Natural killer cell (primary cell): ENCODE data around the gene HES3. TPM values are rescaled to one million over a fixed set of nuclear protein-coding genes. Genes with fewer than 3 reads are reported as not detected.
A peak's percentile ranks its signal among the peaks of the same experiment; 100 is the strongest.

ENCODE experiments used
- ATAC-seq, 3 donors: fragments of 150-1000 bp in 2 of 3; fragments of 200-7000 bp in 1 of 3; cut with Tn5 transposase; 1 replicate in 1 of 3; 2 replicates in 2 of 3; pipeline ENCODE4 v1.10.0; 2021; ENCODE audit warnings: mild to moderate bottlenecking in 2 of 3, moderate library complexity in 2 of 3
- DNase-seq, 2 donors: peaks; one replicate each; pipeline versions ENCODE4 v3.0.0 to v3.0.0-alpha.2; 2013 to 2021; ENCODE audit warnings: mixed read lengths in 1 of 2
- H3K27ac ChIP-seq: one replicate; pipeline ENCODE4 v1.5.1; 2013; ENCODE audit warnings: mild to moderate bottlenecking, low read length
- H3K27me3 ChIP-seq: one replicate; pipeline ENCODE4 v1.6.1; 2013; ENCODE audit warnings: low read length; ENCODE audit not compliant: control insufficient read depth, insufficient read depth
- H3K36me3 ChIP-seq: one replicate; pipeline ENCODE4 v1.6.1; 2013; ENCODE audit warnings: low read length; ENCODE audit not compliant: control insufficient read depth, insufficient read depth
- H3K4me1 ChIP-seq: one replicate; pipeline ENCODE4 v1.6.1; 2013; ENCODE audit warnings: low read length; ENCODE audit not compliant: control insufficient read depth, insufficient read depth
- H3K4me3 ChIP-seq: one replicate; pipeline ENCODE4 v1.5.1; 2013; ENCODE audit warnings: low read length
- H3K9me3 ChIP-seq: one replicate; pipeline ENCODE4 v1.6.1; 2013; ENCODE audit warnings: low read length; ENCODE audit not compliant: control insufficient read depth, insufficient read depth
- H3K27ac Mint-ChIP-seq, 2 donors: one replicate each; pipeline ENCODE4 v1.8.0; 2022; ENCODE audit warnings: mild to moderate bottlenecking in 2 of 2, mixed read lengths in 2 of 2, moderate library complexity in 1 of 2
- H3K27me3 Mint-ChIP-seq, 2 donors: one replicate each; pipeline ENCODE4 v1.8.0; 2022; ENCODE audit warnings: low read depth in 2 of 2, mixed read lengths in 2 of 2
- H3K36me3 Mint-ChIP-seq: one replicate; pipeline ENCODE4 v1.8.0; 2022; ENCODE audit warnings: mixed read lengths
- H3K4me1 Mint-ChIP-seq, 2 donors: one replicate each; pipeline ENCODE4 v1.8.0; 2022; ENCODE audit warnings: mixed read lengths in 2 of 2
- H3K4me3 Mint-ChIP-seq: one replicate; pipeline ENCODE4 v1.8.0; 2022; ENCODE audit warnings: mild to moderate bottlenecking, moderate library complexity, mixed read lengths
- H3K9me3 Mint-ChIP-seq, 2 donors: one replicate each; pipeline ENCODE4 v1.8.0; 2022; ENCODE audit warnings: mixed read lengths in 2 of 2
- CTCF ChIP-seq: fragments of 200-600 bp; IDR thresholded peaks from one replicate; pipeline ENCODE4 v1.8.0; 2022; ENCODE audit warnings: antibody characterized with exemption
- WGBS: methylation state at CpG from one replicate; pipeline ENCODE4 v1.1.7; 2013; ENCODE audit warnings: missing lambda C conversion rate; ENCODE audit not compliant: insufficient coverage; 5-methylcytosine and 5-hydroxymethylcytosine counted together
- intact Hi-C: fragments of 100-400 bp; cut with micrococcal nuclease; formaldehyde crosslinking; loops from one replicate; pipeline ENCODE4 v1.14.2; 2022
- total RNA-seq, 4 donors: library from RNA; stranded (reverse); fragments of 120-200 nt in 1 of 4; gene quantifications; one replicate each; pipeline versions ENCODE4 v1.2.3 to v1.2.4, GENCODE V29; 2013 to 2022

The HES3 gene
- total RNA-seq, 3 donors from 2014 or later (not counting 1 experiment from before 2014, with no cell fraction given): not detected

DNA sequence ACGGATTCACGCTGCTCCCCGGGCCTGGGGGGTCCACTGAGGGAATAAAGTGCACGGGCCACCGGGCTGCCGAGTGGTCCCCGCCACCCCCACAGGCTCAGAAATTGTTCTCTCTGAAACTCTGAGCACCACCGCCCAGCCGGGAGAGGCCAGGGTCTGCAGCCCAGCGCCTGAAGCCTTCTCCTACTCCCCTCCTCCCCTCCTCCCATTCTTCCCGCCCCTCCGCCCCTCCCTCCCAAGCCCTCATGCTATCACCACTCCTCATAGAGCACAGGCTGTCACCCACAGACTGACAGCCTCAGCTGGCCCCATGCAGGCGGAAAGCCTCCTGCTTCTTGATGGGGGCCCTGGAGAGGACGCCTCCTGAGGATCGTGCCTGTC is 17.6 kb downstream of the HES3 start:
- Mint-ChIP-seq H3K9me3 (no peaks in the 10 kb centered on the region), H3K36me3 (no peaks in the 10 kb centered on the region), H3K27me3 (no peaks in the 10 kb centered on the region), H3K4me3 (peak overlapping the region; percentile 76), H3K4me1 (peaks cover 0 to 11% of the 10 kb centered on the region in 2 donors), H3K27ac (no peak overlapping the region)
- Histone ChIP-seq H3K36me3 (no peaks in the 10 kb centered on the region), H3K27me3 (peaks cover 2% of the 10 kb centered on the region), H3K4me3 (no peak overlapping the region), H3K4me1 (peaks cover 21% of the 10 kb centered on the region), H3K27ac (no peak overlapping the region), H3K9me3 (no peaks in the 10 kb centered on the region)
- intact Hi-C loops: no loop called here
- no peak for TF ChIP-seq CTCF
- 14% methylated on average over 15 of the region's 15 CpGs for WGBS
- no peak for ATAC-seq
- DNase-seq: peak in 1 of 2 donors; percentile 18

DNA sequence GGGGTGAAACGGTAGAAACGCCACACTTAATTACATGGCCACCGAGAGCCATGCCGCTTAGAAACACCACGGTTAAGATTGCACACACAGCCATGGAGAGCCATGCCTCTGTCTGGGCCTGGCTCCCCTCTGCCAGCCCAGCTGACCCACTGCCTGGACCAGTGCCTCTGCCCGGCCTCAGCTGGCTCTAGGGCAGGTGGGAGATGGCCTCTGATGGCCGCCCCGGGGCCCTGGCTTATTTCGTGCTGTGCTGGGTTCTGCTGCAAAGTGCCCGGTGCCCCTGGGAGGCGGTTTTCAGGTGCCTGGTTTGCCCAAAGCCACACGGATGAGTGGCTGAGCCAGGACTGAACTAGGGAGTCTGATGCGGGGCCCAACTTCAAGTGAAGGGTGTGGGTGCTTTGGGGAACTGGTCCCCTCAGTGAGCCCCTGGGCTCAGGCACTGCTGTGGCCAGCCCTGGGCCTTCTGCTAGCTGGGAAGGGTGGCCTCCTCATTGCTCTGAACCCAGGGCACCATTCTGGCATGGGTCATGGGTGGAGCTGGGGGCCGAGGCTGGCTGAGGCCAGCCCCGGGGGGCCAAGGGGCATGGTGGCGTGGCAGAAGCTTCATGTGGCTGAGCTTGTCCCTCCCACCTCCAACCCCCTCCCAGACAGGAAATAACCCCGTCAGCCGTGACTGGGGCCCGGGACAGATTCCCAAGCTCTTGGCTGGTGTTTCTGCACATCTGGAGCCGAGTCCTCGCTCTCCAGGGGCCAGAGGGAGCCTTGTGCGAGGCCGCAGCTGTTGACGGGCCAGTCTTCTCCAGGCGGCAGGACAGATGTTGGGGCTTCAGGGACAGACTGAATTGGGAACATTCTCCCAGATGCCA is 18.8 kb downstream of the HES3 start:
- H3K9me3 ChIP-seq: no peaks in the 10 kb centered on the region
- DNase-seq (no peak), ATAC-seq (no peak)
- no peaks in the 10 kb centered on the region for H3K36me3 ChIP-seq
- H3K27ac Mint-ChIP-seq: no peak overlapping the region
- H3K4me3 Mint-ChIP-seq: no peak overlapping the region
- H3K27me3 Mint-ChIP-seq: no peaks in the 10 kb centered on the region
- peaks cover 0 to 11% of the 10 kb centered on the region in 2 donors for H3K4me1 Mint-ChIP-seq
- H3K36me3 Mint-ChIP-seq: no peaks in the 10 kb centered on the region
- no peak overlapping the region for H3K27ac ChIP-seq
- no peak overlapping the region for H3K4me3 ChIP-seq
- no peaks in the 10 kb centered on the region for H3K9me3 Mint-ChIP-seq
- 89% methylated on average over 25 of the region's 25 CpGs for WGBS
- peaks cover 21% of the 10 kb centered on the region for H3K4me1 ChIP-seq
- TF ChIP-seq CTCF: no peak
- peaks cover 2% of the 10 kb centered on the region for H3K27me3 ChIP-seq
- intact Hi-C loops: no loop called here

DNA sequence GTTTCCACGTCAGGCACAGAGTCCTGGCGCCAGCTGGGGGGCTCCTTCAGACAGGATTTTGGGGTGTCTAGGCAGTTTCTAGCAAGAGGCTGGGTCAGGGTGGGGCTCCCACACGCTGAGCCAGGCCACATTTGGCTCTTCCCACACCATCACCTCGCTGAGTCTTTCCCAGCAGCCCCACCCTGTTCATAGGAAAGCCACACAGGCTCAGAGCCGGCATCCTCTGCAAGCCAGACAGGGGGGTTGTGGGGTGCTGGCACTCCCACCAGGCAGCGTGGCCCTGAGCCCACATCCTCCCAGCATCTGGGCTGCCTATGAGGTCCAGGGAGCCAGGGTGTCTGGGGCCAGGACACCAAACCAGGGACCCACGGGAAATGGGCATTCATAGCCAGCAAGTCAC is 19.7 kb downstream of the HES3 start:
- WGBS: 78% methylated on average over 7 of the region's 7 CpGs
- no peak overlapping the region for H3K27ac ChIP-seq
- Mint-ChIP-seq H3K9me3 (no peaks in the 10 kb centered on the region), H3K4me3 (no peak overlapping the region), H3K27ac (no peak overlapping the region), H3K27me3 (no peaks in the 10 kb centered on the region), H3K36me3 (no peaks in the 10 kb centered on the region), H3K4me1 (peaks cover 0 to 11% of the 10 kb centered on the region in 2 donors)
- intact Hi-C loops: no loop called here
- no peaks in the 10 kb centered on the region for H3K36me3 ChIP-seq
- ATAC-seq (no peak), DNase-seq (no peak)
- H3K27me3 ChIP-seq: peaks cover 2% of the 10 kb centered on the region
- TF ChIP-seq CTCF: no peak
- H3K4me3 ChIP-seq: no peak overlapping the region
- peaks cover 21% of the 10 kb centered on the region for H3K4me1 ChIP-seq
- no peaks in the 10 kb centered on the region for H3K9me3 ChIP-seq
